IPS-NIHi7 (cell line): Measurements from ENCODE around the gene ACSBG1.

ENCODE experiments used
- DNase-seq: peaks from one replicate; pipeline ENCODE4 v3.0.0; 2012; ENCODE audit warnings: mixed read lengths; ENCODE audit errors: extremely low spot score

The ACSBG1 gene

GRCh38 chr15:78203346-78204225 lies 30.8 kb downstream of the ACSBG1 start:
- no peak for DNase-seq

DNA sequence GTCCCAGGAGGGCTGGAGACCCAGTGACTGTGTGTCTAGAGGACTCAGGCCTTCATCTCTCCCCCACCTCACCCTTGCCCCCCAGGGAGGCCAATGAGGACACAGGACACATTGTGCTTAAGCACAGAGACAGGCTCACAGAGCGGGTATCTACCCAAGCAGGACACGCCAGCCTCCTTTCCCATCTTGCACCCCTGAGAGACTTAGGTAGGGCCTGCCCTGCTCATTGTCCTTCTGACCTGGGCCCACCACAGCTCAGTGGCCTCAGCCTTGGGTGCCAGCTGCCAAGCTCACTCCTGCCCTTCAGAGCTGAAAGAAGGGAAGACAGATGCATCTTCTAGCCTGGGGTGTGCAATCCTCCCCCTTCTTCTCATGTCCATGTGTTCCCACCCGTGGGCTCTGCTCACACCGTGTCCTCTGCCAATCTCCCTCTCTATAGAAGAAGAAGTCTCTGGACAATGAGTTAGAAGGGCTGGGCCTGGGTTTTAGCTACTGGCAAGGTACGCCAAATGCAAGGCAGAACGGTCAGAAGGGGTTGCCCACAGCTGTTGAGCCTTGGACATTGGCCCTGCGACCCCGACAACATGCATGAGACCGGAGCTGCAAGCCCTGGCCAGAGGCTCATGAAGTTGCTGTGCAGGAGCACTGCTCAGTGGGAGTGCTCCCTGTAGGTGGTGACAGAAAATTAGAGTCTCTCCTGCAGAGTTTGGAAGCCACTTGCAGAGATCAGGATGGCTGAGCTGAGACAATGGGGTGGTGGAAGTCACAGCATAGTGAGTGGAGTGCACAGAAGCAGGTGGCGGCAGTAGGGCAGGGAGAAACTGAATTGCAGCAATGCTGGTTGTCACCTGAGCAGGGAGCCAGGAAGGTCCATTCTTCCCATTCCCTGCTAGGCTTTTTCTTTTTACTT lies 32.8 kb downstream of the ACSBG1 start:
- no peak for DNase-seq

GRCh38 chr15:78200276-78200930 lies 34.0 kb downstream of the ACSBG1 start:
- no peak for DNase-seq

DNA sequence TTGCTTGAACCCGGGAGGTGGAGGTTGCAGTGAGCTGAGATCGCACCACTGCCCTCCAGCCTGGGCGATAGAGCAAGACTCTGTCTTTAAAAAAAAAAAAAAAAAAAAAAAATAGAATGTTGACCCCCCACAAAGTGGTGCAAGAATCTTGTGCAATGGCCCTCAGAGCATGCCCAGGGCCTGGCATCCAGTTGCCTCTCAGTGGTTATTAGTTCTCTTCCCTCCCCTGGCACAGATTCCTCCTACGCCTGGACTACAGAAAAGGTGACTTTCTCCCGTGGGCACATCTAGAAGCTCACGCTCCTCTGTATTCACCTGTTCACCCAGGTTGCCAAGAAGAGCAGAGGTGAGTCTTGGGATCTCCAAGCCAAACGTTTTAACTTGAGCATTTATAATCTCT lies 36.7 kb downstream of the ACSBG1 start:
- DNase-seq, result no peak

DNA sequence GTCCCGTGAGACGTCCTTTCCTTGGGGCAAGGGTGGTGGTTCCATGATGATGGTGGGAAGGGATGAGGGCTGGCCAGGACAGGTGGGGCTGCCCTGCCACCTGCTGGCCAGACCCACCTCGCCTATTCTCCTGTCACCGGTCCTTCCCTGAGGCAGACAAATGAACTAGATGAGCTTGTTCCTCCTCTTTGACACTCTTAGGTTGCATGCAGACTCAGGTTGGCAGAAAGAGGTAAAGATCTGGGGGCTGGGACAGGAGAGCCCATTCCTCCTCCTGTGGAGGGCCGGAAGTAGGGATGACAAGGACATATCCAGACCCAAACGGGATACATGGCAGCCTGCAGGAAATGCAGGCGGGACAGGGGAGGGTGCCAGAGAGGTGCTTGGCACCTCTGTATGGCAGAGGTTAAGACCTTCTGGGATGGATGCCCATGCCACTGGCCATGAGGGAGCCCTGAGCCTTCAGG lies 38.6 kb downstream of the ACSBG1 start:
- DNase-seq, result peak; percentile 89

- DNase-seq, result no peak
These were observed 39.8 kb downstream of the ACSBG1 start for GRCh38 chr15:78194568-78194925.

DNA sequence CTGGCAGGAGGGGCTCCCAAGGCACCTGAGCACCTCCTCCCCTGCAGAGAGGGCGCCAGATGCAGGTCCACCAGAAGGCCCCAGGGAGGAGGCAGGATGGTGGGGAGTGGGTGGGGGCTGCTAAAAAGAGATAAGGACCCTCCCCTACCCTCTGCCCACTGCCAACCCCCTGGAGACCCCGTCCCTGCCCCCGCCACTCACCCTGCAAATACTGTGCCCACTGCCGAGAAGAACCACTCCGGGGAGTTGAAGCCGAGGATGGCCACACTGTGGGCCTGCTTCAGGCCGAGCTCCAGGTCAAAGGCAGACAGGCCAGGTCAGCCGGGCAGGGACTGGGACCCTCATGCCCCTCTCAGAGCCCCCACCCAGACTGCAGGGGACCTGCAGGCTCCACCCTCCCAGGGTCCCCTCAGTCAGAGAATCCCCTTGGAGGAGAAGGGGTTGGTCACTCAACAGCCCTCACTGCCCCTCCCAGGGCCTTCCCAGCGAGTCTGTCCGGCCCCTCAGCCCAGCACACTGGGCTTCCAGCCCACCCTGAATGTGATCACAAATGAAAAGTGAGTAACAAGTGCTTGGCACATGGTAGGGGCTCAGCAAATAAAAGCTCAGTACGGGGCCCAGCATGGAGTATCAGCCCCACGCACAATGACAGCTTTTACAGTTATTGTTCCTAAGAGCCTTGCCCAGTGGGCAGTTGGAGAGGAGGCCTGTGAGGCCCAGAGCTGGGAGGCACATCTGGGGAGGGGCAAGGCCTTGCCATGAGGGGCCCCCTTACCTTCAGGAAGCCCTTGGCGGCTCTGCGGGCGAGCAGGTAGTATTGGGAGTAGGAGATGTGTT lies 40.4 kb downstream of the ACSBG1 start:
- DNase-seq, result no peak

DNA sequence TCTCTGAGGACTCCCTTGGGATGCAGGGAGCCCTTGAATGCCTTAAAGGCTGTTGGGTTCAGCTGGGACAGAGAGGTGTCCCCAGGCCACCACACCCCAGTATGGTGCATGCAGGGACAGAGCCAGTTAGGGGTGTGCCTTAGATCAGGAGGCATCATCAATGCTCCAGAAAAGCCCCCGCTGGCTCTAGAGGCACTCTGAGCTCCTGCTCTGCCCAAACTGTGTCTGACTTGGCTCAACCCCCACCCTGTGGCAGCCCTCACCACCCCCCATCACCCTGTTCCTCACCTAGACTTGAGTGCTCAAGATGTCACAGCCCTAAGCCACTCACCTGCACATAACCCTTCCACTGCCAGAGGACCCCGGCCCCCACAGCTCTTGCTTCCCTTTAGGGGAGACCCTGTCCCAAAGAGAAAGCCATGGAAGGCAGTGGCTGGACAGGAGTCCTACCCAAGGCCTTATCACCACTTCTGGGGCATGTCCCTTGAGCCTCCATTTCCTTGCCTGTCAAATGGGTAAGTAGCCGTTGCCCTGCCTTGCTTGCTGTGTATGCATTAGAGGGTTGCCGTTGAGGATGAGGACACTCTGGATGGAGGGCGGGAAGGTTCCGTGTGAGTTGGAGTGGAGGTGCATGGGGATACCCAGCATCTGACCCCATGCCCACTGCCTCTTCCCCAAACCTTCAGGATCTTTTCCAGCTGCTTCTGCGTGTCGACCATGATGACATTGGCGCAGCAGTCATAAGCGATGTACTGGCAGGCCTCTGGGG lies 41.4 kb downstream of the ACSBG1 start:
- no peak for DNase-seq

GRCh38 chr15:78182821-78183220 lies 51.5 kb downstream of the ACSBG1 start:
- no peak for DNase-seq

GRCh38 chr15:78182336-78182700 lies 52.0 kb downstream of the ACSBG1 start:
- no peak for DNase-seq

DNA sequence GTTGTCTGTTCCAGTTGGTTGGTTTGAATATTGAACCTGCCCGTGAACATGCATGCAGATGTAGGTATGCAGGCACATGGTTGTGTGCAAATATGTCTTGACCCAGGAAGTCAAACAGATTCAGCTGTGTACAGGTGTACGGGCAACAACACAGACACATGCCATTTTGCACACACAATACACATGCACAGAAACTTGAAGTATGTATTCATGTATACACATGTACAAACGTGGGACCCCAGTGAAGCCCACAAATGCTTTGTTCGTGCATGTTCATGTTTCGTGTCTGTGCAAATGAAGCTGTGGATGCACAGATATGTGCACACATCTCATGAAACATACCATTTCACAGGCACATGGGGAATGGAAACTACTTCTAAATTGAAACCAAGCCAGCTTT lies 54.5 kb downstream of the ACSBG1 start:
- DNase-seq, result no peak

DNA sequence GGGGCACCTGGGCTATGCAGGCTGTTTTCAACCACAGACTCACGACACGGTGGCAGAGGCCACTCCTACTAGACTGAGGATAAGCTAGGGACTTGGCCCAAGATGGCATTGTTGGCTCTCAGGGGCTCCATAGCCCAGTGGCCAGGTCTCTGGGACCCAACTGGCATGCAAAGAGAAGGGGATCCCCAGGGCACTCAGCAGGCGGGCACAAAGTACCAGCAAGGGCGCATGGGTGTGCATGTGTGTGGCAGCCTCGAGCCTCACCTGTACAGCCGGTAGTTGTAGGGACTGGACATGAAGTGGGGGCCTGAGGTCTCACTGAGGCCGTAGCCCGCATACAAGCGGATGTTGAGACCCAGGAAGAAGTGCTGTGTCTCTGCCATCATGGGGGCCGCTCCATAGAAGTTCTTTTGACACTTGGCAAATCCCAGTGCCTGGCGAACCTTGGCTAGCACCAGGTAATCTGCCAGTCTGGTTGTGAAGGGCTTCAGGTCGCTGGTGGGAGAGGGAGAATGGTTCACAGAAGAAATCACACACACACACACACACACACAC lies 55.0 kb downstream of the ACSBG1 start:
- DNase-seq, result no peak

- no peak for DNase-seq
These were observed 56.3 kb downstream of the ACSBG1 start for GRCh38 chr15:78178064-78178463.

DNA sequence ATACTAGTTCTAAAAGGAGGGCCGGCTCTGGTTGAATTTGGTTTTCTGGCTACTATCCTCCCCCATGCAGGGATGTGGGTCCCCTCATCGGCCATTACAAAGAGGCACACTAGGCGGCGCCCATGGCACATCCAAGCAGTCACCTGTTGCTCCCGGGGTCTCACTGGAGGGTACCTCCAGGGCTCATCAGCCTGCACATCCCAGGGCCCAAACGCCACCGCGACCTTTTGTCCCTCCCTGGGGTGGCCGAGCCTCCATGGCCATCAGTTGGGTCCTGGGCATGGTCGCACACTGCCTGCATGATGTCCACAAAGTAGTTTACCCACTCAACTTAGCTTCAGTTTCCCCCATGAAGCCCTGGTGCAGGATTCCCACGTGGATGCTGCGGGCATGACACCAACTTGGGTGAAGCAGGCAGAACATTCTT lies 56.9 kb downstream of the ACSBG1 start:
- peak; percentile 89 for DNase-seq

GRCh38 chr15:78175330-78175729 lies 59.0 kb downstream of the ACSBG1 start:
- DNase-seq, result no peak

GRCh38 chr15:78174401-78174800 lies 60.0 kb downstream of the ACSBG1 start:
- no peak for DNase-seq

DNA sequence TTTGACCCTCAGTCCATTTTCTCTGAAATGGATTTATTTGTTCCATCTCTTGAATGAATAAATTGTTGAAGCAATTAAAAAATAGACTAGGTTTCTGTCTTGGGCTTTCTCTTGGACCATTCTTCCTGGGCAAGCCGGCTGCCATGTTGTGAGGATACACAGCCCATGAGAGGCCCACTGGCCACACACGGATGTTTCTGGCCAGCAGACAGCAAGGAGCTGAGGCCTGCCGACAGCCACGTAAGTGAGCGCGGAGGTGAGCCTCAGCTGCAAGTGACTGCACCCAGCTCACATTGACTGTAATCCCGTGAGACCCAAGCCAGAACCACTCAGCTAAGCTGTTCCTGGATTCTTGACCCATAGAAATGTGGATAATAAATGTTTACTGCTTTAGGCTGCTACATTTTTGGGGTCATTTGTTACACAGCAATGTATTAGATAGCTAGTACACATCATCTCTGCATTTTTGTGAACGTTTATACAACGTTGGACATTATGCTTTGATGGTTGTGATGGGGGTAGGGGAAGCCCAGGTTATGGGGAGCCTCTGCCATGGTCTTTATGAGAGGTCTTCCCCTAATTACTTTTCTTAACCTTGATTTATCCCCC lies 62.4 kb downstream of the ACSBG1 start:
- no peak for DNase-seq

GRCh38 chr15:78170848-78171773 lies 63.3 kb downstream of the ACSBG1 start:
- no peak for DNase-seq

DNA sequence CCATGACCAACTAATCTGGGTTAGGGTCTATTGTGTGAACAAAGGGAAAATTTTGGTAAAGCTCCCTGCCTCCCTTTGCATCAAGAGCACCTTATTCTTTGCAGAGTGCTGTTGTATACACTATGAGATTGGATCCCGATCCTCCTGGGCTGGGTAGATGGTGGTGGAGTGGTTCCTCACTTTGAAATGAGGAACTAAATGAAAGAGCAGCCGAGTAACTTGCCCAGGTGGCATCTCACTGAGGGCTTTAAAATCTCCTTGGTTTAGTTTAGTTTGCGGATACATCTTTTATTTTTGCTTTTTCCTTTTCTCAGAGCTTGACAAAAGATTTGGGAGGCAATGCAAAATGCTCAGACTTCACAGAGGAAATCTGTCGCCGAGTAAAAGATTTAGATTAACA lies 65.8 kb downstream of the ACSBG1 start:
- DNase-seq, result no peak
